Hematopoietic multipotent progenitor cell treated with erythropoietin and hydrocortisone succinate and interleukin-3 and kit ligand, for 15 days (in vitro differentiated cells): Measurements from ENCODE around the gene MEGF11.

ENCODE experiments used
- DNase-seq: peaks from one replicate; pipeline ENCODE4 v3.0.0-alpha.2; 2015; ENCODE audit warnings: low spot score

MEGF11 gene

DNA sequence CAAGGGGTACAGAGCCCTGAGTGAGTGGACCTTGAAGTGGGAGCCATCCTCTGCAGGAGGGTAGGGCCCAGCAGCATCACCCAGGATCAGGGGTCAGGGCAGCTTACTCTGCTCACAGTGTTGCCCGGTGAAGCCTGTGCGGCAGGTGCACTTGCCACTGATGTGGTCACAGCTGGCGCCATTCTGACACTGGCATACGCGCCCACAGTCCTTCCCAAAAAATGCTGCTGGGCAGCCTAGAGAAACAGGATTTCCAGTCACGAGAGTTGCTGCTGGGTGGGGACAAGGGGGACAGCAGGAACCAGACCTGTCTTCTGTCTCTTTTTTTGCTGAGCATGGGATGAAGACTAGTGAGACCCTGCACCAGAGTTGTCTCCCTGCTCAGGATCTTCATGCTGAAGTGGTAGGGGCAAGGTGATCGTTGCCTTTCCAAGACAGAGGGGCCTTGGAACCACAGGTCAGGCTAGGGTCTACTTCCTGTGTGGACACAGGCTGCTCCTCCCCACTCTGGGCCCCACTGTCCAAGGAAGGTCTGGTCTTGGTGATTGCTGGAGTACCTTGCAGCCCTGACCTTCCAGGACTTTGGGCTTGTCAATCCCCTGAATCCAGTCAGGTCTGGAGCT is 337.4 kb downstream of the MEGF11 start:
- DNase-seq = no peak

DNA sequence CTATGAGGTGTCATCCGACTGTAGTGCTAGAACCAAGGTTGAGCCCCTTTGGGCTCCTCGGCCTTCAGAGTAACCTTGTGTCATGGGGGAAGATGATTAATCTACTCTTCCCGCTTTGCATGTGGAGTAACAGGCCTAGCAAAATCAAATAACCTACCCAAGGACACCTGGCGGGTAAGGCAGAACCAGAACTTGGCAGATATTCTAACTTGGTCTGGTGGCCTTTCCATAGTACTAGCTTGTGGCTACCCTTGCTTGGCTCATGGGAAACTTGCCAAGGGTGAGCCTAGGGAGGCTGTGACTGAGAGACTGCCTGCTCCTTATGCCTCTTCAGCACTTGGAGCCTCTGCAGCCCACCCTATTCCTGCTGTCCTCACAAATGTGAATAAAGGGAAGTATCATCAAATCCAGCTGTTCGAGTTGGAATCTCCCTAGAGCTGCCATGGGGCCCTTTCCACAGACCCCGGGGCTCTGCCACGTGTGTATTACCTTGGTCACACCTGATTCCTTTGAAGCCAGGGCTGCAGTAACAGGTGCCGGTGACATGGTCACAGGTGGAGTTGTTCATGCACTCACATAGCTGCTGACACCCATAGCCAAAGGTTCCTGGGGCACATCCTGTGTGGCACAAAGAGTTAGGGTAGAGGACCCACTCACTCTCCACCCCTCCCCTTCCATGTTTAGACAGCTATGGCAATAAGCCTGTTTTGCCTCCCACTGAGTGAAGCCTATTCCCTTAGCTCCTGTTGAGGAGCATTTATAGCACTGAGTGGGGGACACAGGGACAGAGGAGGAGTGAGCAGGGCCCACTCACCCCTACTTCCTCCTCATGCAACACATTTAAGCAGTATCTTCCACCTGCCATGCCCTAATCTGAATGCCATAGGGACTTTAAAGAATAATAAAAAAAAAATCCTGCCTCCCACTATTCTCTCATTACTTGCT is 338.3 kb downstream of the MEGF11 start:
- no peak for DNase-seq

DNA sequence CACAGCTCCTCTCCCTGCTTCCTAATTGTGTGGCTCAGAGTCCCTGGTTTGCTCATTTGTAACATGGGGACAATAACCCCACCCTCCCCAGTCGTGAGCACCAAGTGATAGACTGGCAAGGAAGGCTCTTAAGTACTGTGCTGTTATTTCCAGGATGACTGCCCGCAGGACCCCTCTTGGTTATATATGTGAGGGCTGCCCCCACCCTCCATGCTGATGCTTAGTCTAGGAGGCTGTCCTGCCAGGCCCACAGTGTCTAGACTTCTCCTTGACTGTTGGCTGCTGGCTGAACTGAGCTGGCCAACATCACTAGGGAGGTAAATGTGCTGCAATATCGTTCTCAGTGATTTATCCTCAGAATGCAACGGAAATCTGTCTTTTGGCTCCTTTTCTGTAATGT is 339.2 kb downstream of the MEGF11 start:
- DNase-seq = no peak

DNA sequence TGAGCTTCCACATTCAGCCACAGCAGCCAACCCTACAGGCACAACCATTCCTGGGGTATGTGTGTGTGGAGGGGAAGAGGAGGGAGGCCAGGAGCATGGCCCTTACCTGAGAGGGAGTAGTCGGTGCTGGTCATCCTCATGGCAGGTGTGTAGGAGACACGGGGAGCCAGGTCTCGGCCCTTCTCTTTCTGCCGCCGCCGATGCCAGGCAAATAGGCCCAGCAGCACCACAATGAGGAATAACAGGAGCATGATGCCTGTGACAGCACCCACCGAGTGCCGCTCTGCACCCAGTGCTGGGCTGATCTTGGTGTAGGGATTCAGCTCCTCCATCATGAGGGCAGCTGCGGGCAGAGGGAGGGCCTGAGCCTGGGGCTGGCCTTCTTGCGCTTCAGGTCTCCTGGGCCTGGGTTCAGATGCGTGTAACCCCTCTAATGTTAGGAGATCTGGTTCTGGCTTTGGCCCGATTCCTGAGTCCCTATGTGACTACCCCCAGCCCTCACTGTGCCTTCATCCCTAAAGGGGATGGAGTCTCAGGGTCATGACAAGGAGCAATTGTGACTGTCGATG is 339.8 kb downstream of the MEGF11 start:
- no peak for DNase-seq

DNA sequence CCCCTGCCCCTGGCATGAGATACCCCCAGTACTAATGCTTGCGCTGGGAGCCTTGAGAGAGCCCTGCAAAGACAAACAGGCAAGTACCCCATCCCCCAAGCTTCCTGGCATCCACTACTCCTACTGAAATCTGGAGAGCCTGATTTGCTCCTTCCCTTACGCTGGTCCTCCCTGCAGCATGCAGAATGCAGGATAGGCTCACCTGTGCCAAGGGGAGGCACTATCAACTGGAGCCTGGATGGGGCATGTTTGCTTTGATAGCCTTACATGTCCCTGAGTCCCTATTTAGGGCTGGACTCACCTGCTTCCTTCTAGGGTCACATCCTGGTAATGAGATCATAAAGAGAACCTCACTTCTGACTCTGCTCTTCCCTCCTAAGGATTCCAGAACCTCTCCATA is 341.3 kb downstream of the MEGF11 start:
- DNase-seq = no peak

DNA sequence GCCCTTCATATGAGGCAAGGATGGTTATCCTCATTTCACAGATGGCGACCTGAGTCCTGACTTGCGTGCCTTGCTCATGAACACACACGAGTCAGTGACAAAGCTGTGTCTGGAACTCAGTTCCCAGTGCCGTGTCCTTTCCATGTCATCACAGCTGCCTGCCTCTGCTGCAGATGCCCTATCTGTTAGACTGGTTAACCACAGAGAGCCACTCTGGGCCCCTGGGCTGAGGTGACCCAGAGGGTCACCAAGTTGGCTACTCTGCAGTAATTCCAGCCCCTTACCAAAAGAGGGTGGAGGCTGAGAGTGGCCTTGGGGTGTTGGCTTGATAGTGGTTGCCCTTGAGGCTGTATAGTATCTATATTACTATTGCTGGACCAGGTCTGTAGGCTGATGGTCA is 343.2 kb downstream of the MEGF11 start:
- DNase-seq = no peak

DNA sequence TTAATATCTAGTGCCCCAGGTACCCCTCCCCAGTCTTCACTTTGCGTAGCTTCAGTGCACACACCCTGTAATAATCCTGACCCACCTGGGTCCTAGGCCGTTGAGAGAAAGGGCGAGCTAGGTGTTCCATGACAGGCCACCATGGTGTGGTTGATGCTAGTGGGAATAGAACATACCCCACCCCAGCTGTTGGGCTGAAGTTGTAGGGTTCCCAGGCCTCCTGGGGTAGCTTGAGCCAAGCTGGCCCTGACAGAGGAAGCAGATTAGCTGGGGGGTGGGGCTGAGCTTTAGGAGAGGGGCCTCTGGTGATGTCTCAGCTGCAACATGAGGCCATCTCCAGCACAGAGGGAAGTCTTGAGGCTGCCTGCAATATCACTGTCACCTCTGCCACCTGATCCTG is 343.7 kb downstream of the MEGF11 start:
- no peak for DNase-seq

DNA sequence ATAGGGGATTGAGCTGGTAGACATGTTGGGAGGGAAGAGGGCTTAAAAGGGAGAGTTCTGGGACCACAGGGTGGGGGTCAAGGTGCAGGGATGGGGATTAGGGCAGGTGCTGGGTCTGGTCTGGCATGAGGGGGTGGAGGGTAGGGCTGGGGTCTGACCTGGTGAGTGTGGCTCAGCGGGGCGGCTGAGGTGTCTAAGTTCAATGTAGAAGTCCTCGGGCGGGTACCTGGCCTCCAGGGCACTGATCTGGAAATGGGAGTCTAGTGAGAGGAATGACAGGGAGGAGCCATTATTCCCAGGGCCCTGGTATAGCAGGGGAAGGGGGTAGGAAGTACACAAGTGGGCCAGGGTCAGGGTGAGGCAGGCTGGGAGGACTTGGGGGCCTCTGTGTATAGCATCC is 344.7 kb downstream of the MEGF11 start:
- no peak for DNase-seq

DNA sequence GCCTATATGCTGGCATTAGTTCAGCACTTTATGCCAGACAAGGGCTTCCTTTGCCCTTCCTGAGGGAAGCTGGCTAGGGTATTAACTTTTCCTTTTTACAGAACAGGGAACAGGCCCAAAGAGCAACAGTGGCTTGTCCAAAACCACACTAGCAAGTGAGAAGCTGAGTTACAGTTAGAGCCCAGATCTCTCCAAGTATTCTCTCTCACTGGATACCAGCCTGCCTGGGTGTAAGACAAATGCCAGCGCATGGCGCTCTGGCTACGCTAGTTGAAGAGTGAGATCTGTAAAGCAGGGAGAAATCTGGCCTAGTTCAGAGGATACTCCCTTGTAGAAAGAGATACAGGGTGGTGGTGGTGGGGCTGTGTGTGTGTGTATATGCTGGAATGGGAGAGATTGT is 345.9 kb downstream of the MEGF11 start:
- DNase-seq = no peak

DNA sequence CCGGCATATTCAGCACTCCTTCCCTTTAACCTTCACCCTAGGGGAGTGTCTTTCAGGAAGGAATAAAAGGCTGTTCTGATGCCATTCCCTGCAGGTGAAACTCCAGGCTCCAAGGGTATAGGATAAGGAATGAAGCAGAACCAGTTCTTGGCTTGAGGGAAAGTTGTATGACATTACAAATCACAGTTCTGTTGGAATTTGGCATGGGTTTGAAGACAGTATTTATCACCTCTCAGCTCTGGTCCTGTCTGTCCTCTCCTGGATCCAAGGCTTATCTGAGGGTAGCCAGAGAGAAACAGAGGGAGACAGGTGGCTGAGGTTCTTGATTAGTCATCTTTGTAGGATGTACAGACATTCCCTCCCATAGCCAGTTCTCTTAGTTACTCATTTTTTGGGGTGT is 347.2 kb downstream of the MEGF11 start:
- DNase-seq = no peak

DNA sequence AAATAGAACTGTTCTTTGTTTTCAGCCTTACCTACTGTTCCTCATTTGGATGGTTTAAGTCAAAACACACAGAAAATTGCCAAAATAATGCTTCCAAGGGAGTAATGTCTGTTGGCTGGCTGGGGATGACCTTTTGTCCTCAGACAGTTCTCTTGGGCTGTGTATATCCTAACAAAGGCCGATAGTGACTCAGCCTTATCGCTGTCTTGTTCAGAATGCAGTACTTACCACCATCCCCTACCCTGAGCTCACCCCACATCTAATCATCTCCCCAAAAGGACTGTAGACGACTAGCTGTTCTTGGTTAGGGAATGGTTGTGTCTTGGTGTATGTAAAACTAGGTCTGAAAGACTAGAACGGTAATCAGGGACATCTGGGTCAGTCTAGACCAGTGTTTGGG is 349.2 kb downstream of the MEGF11 start:
- DNase-seq = no peak

DNA sequence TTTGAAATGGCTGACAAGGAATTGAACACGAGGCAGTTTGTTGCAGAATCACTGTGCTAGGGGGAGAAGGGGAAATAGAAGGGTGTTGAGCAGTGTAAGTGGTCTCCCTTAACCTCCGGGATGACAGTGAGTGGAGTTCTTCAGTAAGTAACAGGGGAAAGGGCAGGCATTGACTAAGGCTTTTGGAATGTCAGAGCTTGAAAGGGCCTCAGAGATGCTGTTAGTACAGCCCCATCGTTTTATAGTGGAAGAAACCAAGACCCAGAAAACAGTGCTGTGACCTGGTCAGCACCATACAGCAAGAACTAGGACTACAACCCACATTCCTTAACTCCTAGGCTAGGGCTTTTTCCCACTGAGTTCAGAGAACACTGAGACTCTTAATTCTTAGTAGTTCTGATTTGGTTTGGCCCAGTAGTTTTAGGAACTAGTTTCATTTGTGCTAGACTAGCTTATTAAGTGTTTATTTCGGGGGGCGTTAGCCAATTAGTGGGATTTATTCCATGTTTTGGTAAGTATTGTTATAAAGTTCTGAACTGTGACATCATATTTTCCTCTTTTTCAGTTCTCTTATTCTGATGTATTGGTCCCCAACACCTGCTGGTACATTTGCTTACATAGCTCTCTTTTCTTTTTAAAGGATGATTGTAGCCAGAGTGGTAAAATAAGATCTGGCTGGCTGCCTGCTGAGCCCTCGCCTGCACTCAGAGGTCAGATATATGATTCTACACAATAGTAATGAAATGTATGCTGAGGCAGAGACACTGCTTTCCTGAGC is 350.1 kb downstream of the MEGF11 start:
- no peak for DNase-seq

DNA sequence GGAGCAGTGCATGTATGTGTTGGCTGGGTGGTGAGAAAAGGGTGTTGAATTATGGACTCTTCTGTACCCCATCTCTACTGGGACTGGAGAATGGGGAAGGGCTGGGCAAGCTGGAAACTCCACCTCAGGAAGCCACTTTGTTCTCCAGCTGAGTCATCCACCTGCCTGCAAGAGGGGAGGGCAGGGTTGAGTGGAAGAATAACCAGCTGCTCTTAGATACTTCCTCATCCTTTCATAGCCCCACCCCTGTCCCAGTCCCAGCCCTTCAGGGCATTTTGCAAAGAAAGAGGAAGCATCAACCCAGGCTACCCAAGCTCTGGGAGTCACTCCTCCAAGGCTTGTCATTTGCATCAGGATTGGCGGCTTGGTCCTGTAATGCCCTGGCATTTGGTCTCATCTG is 351.2 kb downstream of the MEGF11 start:
- DNase-seq = no peak

DNA sequence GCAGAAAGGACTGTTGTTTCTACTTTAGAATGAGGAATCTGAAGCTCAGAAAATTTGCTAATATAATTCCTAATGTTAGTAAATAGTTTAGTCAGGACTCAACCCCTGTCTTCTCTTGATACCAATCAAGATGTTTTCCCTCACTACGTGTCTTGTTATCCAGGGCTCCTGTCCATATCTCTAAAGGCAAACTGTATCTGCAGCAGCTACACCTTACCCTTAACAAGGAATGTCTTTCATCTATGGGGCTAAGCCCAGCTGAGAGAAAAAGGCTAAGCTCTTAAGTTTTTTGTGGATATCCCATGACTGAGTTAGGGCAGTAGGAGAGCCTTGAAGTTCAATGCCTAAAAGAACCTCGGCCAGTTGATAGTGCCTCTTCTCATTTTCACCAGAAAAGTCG is 351.7 kb downstream of the MEGF11 start:
- no peak for DNase-seq

DNA sequence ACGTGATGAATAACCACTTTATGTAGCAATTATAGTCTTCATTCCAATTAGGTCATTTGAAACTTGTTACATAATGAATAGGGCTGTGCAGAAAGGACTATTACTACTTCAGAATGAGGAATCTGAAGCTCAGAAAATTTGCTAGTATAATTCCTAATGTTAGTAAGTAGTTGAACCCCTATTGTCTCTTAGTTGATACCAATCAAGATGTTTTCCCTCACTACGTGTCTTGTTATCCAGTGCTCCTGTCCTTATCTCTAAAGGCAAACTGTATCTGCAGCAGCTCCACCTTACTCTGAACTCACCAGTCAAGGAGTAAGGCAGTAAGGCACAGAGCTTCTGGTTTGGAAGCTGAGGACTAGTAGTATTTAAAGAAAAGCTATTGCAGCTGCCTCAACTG is 352.2 kb downstream of the MEGF11 start:
- no peak for DNase-seq

DNA sequence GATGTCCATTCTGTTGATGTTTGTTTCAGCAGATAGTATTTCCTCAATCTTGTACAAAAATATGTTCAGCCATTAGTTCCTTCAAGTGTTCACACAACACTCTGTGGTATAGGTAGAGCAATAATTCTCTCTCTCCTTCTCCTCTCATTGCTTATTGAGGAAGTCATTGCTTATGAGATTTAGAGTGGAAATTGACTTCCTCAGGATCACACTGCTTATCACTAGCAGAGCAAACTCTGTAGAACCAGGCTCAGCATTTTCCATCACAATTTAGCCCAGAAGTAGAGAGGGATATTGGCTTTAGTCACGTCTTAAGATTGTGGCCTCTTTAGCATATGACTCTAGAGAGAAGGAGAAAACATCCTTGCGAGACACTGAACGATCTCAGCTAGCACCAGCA is 353.1 kb downstream of the MEGF11 start:
- DNase-seq = no peak

DNA sequence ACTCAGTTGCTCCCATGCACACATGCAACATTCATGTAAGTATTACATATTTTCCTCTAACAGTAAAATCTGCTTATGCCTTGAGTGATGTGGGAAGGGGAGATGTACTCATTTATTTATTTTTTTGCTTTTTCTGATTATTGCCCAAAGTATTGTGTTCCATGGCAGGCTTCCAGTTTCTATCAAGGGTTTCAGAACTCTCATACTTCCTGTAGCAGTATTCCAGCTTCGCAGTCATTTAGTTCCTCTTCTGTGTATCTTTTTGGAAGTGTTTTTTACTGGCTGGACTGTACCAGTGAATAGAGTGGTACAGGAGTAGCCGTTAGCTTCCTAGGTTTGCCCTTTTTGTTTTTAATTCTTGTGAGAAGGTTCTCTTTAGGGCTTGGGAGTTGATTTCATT is 357.3 kb downstream of the MEGF11 start:
- no peak for DNase-seq

DNA sequence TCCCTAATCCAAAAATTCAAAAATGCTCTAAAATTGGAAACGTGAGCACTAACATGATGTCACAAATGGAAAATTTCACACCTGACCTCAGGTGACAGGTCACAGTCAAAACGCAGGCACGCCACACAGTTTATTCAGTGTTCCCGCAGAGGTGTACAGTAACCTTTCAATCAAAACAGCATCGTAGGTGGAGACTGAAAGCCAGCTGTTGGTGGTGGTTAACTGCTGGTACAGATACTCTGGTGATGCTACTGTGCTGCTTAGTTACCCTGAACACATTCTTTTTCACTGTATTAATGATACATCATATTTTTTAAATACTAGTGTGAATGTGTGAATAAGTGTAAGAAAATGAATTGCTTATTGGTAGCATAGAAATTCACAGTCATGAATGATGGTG is 360.5 kb downstream of the MEGF11 start:
- DNase-seq = no peak

DNA sequence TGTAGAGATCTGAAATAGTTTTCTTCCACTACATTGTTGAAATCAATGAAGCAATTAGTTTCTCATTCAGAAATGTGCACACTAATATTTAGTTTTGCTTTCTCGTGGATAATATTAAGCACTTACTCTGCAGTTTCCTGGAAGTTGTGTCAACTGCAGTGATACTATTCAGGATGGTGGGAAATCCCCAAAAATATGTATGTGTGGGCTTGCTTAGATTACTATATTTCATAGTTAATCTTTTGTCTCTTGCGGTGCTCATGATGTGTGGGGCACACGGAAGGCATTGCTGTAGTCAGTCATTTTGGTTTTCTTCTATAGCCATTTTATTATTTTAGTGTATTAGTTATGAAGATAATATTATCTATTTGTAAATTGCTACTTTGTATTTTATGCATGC is 364.6 kb downstream of the MEGF11 start:
- DNase-seq = no peak

DNA sequence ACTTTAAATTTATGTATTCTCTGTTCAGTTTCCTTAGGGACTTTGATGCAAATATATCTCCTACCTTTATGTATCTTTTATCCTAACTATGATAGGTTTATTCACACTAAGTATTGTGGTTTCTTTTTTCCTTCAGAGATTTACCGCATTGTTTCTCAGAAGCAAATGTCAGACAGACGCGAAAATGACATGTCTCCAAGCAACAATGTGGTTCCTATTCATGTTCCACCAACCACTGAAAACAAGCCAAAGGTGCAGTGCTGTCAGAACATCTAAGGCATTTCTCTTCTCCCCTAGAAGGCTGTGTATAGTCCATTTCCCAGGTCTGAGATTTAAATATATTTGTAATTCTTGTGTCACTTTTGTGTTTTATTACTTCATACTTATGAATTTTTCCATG is 366.0 kb downstream of the MEGF11 start:
- DNase-seq = no peak

DNA sequence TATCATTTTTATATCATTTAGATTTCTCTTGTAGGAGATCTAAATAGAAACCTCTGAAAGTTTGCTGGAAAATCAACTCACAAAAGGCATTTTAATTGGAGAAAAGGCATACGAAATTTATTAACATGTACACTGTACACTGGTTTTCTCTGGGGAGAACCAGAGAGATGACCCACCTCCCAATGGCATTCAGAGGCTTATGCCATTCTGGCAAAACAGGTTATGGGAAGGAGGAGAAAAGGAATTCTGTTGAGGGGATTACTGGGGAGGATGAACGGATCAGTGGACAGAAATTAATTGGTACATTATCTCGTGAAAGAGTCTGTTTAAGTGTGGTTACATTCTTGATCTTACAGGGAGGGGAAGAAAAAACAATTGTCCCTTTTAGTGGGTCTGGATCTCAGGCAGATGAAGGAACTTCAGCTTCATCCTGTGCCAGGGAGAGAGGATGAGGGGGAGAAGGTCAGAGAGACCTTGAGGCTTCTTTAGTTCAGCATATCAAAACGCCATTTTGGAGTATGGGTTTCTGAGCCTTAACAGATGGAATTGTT is 367.8 kb downstream of the MEGF11 start:
- DNase-seq = no peak

DNA sequence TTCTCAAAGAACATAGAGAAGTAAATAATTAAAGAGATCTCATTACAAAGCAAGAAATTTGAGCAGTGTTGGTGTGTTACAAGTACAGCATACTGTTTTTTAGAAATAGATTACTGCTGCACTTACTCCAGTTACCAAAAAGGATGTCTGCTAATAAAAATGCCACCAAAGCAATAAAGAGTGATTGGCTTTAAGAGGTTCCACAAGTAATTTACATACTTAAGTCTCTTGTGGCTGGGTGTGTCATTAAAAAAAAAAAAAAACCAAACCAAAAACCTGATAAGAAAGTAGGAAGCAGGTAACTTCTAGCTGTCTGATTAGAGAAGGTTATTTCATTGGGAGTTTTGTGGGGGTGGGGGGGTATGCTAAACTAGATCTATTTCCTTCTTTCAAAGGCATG is 369.0 kb downstream of the MEGF11 start:
- DNase-seq = no peak
